Adrenal gland (tissue), 5 donors: ENCODE results near the gene SYNJ2.

Experiments
- CTCF ChIP-seq, 6 experiments: fragments of 450-650 bp in 4 of 6; fragments of 200-600 bp in 2 of 6; sonication (generic) in 1 of 6; IDR thresholded peaks; 1 replicate in 5 of 6; 2 replicates in 1 of 6; pipeline versions ENCODE4 v1.5.1 to v1.8.0; 2016 to 2021; ENCODE audit warnings: antibody characterized with exemption in 6 of 6, mild to moderate bottlenecking in 2 of 6, moderate library complexity in 1 of 6
- POLR2A ChIP-seq, 2 donors: fragments of 450-650 bp; IDR thresholded peaks; one replicate each; pipeline ENCODE4 v1.6.1; 2017; ENCODE audit warnings: antibody characterized with exemption in 2 of 2, mild to moderate bottlenecking in 2 of 2, moderate library complexity in 1 of 2
- donor health status: DM: no; HTN: no; CAD: no.

GRCh38 chr6:157974341-157974894, 7.2 kb upstream of the SYNJ2 start:
- no peak for TF ChIP-seq CTCF (IDR thresholded peaks at IDR 0.05)
- TF ChIP-seq POLR2A (IDR thresholded peaks at IDR 0.05), result no peak
